SK-N-SH treated with all-trans-retinoic acid at 6 μM for 48 hours (cell line): ENCODE data around the gene HYI.

Source experiments
- ARNTL ChIP-seq: fragments of 450-650 bp; formaldehyde crosslinking; IDR thresholded peaks from 2 replicates; pipeline ENCODE4 v1.5.0; 2020; ENCODE audit warnings: low read depth, mild to moderate bottlenecking, moderate library complexity, borderline replicate concordance
- CSDC2 ChIP-seq: fragments of 250-450 bp; sonication (Bioruptor Pico); IDR thresholded peaks from 2 replicates; pipeline ENCODE4 v1.5.0; 2020; ENCODE audit warnings: mild to moderate bottlenecking, moderate library complexity
- PPARA ChIP-seq: fragments of 250-450 bp; sonication (Bioruptor Pico); IDR thresholded peaks from 2 replicates; pipeline ENCODE4 v1.5.0; 2020; ENCODE audit warnings: mild to moderate bottlenecking, borderline replicate concordance
- RARB ChIP-seq: fragments of 250-450 bp; sonication (Bioruptor Pico); IDR thresholded peaks from 2 replicates; pipeline ENCODE4 v1.8.0; 2021; ENCODE audit warnings: mild to moderate bottlenecking, moderate library complexity
- ZNF70 ChIP-seq: fragments of 450-650 bp; formaldehyde crosslinking; IDR thresholded peaks from 2 replicates; pipeline ENCODE4 v1.5.0; 2020; ENCODE audit warnings: mild to moderate bottlenecking, moderate library complexity

- TF ChIP-seq ARNTL (CRISPR knock-in tag), result no peak
- TF ChIP-seq RARB, result no peak
- TF ChIP-seq CSDC2, result no peak
- TF ChIP-seq ZNF70 (CRISPR knock-in tag), result no peak
- TF ChIP-seq PPARA (CRISPR knock-in tag), result no peak
These were observed 13.4 kb downstream of the HYI start for GRCh38 chr1:43440358-43440757.
